ENCODE measurements around the gene CSF3R.
"Not testable (repeated sequence)": the region's sequence is repeated elsewhere in the genome, so short reads cannot be mapped to it uniquely, and the experiment has no call there.

Gene CSF3R

GRCh38 chr1:36512842-36513241 is 30.1 kb upstream of the CSF3R start:
- no peak for DNase-seq (ENCODE audit: low spot score)

- DNase-seq (ENCODE audit: low spot score) = peak; percentile 26
Observed at GRCh38 chr1:36511804-36512798, 29.4 kb upstream of the CSF3R start.

GRCh38 chr1:36511220-36511619 is 28.5 kb upstream of the CSF3R start:
- not testable (repeated sequence) for DNase-seq (ENCODE audit: low spot score)

GRCh38 chr1:36510418-36510817 is 27.7 kb upstream of the CSF3R start:
- no peak for DNase-seq (ENCODE audit: low spot score)

GRCh38 chr1:36508257-36508656 is 25.5 kb upstream of the CSF3R start:
- DNase-seq (ENCODE audit: low spot score) = no peak

- DNase-seq (ENCODE audit: low spot score) = no peak
Observed at GRCh38 chr1:36506276-36506920, 23.7 kb upstream of the CSF3R start.

- DNase-seq (ENCODE audit: low spot score) = no peak
Observed at GRCh38 chr1:36503733-36504132, 21.0 kb upstream of the CSF3R start.

GRCh38 chr1:36503159-36503558 is 20.4 kb upstream of the CSF3R start:
- no peak for DNase-seq (ENCODE audit: low spot score)

GRCh38 chr1:36502616-36503015 is 19.9 kb upstream of the CSF3R start:
- no peak for DNase-seq (ENCODE audit: low spot score)

- not testable (repeated sequence) for DNase-seq (ENCODE audit: low spot score)
Observed at GRCh38 chr1:36501911-36502310, 19.2 kb upstream of the CSF3R start.

- no peak for DNase-seq (ENCODE audit: low spot score)
Observed at GRCh38 chr1:36497207-36497606, 14.5 kb upstream of the CSF3R start.

- DNase-seq (ENCODE audit: low spot score) = no peak
Observed at GRCh38 chr1:36494971-36495370, 12.3 kb upstream of the CSF3R start.

GRCh38 chr1:36493524-36493923 is 10.8 kb upstream of the CSF3R start:
- DNase-seq (ENCODE audit: low spot score) = no peak

GRCh38 chr1:36492491-36492890 is 9.8 kb upstream of the CSF3R start:
- DNase-seq (ENCODE audit: low spot score) = no peak

GRCh38 chr1:36489258-36490051 is 6.7 kb upstream of the CSF3R start:
- DNase-seq (ENCODE audit: low spot score) = not testable (repeated sequence)

- no peak for DNase-seq (ENCODE audit: low spot score)
Observed at GRCh38 chr1:36487906-36488305, 5.2 kb upstream of the CSF3R start.

- not testable (repeated sequence) for DNase-seq (ENCODE audit: low spot score)
Observed at GRCh38 chr1:36487336-36487725, 4.6 kb upstream of the CSF3R start.

- DNase-seq (ENCODE audit: low spot score) = no peak
Observed at GRCh38 chr1:36486439-36487335, 4.0 kb upstream of the CSF3R start.

GRCh38 chr1:36486093-36486438 is 3.4 kb upstream of the CSF3R start:
- no peak for DNase-seq (ENCODE audit: low spot score)

GRCh38 chr1:36484099-36484498 is 1.4 kb upstream of the CSF3R start:
- DNase-seq (ENCODE audit: low spot score) = no peak
